ENCODE data around the gene MBTPS1. TPM values are rescaled to one million over a fixed set of nuclear protein-coding genes. Genes with fewer than 3 reads are reported as not detected.

MBTPS1 gene
- total RNA-seq, 1 experiment from 2014 or later, result 86.0 TPM

GRCh38 chr16:84052071-84052622 lies 64.6 kb downstream of the MBTPS1 start:
- DNase-seq (ENCODE audit: low spot score), result no peak

- DNase-seq (ENCODE audit: low spot score), result no peak
Measured at GRCh38 chr16:84050316-84050715, 66.4 kb downstream of the MBTPS1 start.

GRCh38 chr16:84049403-84050060 lies 67.2 kb downstream of the MBTPS1 start:
- no peak for DNase-seq (ENCODE audit: low spot score)

DNA sequence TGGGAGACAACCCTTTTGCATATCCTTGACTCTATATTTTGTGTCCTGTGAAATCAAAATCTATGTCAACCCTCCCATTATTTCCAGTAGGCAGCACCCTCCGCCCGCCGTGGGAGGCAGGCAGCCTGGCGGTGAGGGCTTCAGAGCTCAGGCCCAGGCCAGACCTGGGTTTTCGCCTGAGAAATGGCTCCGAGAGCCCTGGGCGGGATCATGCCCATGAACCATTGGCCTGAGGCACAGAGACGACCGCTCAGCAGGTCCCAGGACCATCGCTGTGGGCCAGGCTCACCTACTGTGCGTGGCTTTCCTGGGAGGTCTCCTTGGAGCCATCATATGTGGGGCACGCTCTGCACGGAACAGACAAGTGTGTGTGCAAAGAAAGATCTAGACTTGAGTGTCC lies 67.9 kb downstream of the MBTPS1 start:
- DNase-seq (ENCODE audit: low spot score), result no peak

DNA sequence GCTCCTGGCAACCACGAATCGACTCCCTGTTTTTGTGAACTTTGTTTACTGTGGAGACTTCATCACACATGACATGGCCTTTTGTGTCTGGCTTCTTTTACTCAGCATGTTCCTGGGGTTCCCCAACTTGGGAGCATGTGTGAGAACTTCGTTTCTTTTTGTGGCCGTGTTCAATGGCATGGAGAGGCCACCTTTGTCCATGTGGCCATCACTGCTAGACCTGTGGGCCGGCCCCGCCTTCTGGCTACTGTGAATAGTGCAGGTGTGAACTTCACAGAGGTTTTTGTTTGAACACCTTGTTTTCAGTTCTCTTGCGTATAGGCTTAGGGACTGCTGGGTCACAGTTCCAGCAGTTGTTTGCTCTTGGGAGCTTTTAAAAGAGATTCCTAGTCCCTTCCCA lies 68.5 kb downstream of the MBTPS1 start:
- no peak for DNase-seq (ENCODE audit: low spot score)

GRCh38 chr16:84047626-84048025 lies 69.1 kb downstream of the MBTPS1 start:
- DNase-seq (ENCODE audit: low spot score), result no peak

DNA sequence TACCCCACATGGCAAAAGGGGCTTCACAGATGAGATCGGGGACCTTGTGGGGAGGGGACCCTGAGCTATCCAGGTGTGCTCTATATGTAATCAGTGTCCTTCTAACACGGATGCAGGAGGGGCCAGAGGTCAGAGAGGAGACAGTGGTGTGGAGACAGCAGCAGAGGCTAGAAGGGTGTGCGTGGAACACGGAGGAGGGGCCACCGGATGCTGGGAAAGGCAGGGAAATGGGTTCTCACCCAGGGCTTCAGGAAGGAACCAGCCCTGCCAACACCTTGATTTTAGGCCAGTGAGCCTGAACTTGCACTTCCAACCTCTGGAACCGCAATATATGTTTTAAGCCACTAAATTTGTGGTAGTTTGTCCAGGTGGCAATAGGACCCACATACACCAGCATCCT lies 69.5 kb downstream of the MBTPS1 start:
- DNase-seq (ENCODE audit: low spot score), result no peak

- DNase-seq (ENCODE audit: low spot score), result no peak
Measured at GRCh38 chr16:84045818-84046470, 70.8 kb downstream of the MBTPS1 start.

DNA sequence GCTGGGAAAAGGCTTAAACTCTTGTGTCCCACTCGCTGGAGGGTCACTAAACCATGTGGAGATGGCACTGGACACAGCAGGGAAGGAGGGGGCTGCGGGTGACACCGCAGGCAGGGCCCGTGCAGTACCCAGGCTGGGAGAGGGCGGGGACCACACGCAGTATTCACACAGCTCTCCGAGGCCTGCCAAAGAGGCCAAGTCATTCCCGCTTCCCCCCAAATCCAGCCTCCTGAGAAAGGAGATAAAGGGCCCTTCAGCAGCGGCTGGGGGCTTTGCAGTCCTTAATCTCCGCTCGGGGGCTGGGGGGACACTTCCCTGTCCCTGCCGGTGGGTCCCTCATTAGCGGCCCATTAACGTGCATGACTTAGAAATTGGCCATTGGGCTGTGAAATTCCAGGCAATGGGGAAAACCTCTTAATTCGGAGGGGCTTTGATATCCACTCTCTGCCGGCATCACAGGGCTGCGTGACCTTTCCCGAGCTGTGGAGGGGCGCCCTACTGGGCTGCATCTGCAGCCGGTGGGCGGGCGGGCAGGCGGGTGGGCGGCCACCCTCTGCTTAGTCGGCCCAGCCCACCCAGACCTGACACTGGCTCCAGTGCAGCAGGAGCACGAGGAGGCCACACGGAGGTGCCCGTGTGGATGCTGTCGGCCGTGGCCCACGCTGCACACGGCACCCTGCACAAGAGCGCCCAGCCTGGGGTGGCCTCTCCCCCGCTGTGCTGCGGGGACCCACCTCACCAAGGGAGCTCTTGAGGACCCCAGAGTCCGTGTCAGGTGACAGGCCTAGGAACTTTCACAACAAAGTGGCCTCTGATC lies 71.5 kb downstream of the MBTPS1 start:
- DNase-seq (ENCODE audit: low spot score), result no peak

GRCh38 chr16:84044118-84044488 lies 72.6 kb downstream of the MBTPS1 start:
- peak; percentile 59 for DNase-seq (ENCODE audit: low spot score)

- DNase-seq (ENCODE audit: low spot score), result no peak
Measured at GRCh38 chr16:84043486-84044117, 73.1 kb downstream of the MBTPS1 start.

- DNase-seq (ENCODE audit: low spot score), result no peak
Measured at GRCh38 chr16:84042879-84043485, 73.8 kb downstream of the MBTPS1 start.

DNA sequence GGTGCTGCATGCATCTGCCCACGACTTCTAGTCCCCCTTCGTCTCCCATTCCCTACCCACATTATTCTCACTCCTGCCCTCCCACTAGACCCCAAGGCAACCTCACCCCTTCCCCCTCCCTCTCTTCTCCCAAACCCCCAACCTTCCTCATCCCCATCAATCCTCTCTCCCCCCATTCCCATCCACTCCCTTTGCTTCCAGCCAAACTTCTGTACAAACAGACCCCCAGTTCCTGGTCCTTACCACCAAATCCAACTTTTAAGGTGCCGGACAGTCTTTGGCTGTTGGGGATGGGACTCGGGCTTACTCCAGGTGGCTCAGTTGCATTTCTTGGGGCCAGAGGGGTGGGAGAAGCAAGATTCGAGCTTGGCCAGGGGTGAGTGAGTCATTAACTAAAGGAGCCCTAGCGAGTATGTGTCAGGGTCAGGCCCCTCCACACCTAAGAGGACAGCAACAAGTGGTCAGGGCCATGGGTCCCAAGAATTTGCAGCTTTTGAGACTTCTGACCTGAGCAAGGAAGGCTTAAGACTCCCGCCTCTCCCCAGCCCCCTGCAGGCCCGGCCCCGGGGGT lies 74.3 kb downstream of the MBTPS1 start, which contains the start of gene SLC38A8:
Gene SLC38A8 (minus strand): TSS at position 488 of the 571 bp plus-strand sequence. CDS start 638 bp downstream, outside the sequence.
- DNase-seq (ENCODE audit: low spot score), result no peak

- DNase-seq (ENCODE audit: low spot score), result no peak
Measured at GRCh38 chr16:84041881-84042280, 74.9 kb downstream of the MBTPS1 start.

GRCh38 chr16:84040823-84041820 lies 75.6 kb downstream of the MBTPS1 start:
- DNase-seq (ENCODE audit: low spot score), result no peak

GRCh38 chr16:84040226-84040822 lies 76.4 kb downstream of the MBTPS1 start:
- no peak for DNase-seq (ENCODE audit: low spot score)

DNA sequence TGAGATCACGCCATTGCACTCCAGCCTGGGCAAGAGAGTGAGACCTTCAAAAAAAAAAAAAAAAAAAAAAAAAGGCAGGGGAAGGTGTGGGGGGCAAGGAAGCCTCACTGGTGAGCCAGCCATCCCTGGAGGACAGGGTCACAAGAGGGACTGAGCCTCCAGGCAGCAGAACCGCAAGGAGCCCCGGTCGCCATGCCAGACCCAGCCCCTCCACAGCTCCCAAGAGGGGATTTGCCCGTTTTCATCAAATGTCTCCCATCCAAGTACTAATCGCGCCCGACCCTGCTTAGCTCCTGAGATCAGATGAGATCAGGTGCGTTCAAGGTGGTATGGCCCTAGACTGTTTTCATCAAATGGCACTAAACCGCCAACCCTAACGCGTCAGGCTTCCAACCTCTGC lies 77.0 kb downstream of the MBTPS1 start:
- no peak for DNase-seq (ENCODE audit: low spot score)

GRCh38 chr16:84038469-84038868 lies 78.3 kb downstream of the MBTPS1 start:
- DNase-seq (ENCODE audit: low spot score), result no peak

GRCh38 chr16:84036982-84037425 lies 79.7 kb downstream of the MBTPS1 start:
- DNase-seq (ENCODE audit: low spot score), result no peak

Measured in A172 (cell line).